Type B pancreatic cell (in vitro differentiated cells): ENCODE data around the gene PARD3. TPM values are rescaled to one million over a fixed set of nuclear protein-coding genes. Genes with fewer than 3 reads are reported as not detected.

Source experiments
- DNase-seq: peaks from one replicate; pipeline ENCODE4 v3.0.0; 2021; ENCODE audit warnings: mixed read lengths; ENCODE audit not compliant: unreplicated experiment; ENCODE audit errors: extremely low spot score
- H3K27ac Mint-ChIP-seq: 2 replicates; pipeline ENCODE4 v1.8.0; 2021; ENCODE audit warnings: mild to moderate bottlenecking, mixed read lengths
- H3K27me3 Mint-ChIP-seq: 2 replicates; pipeline ENCODE4 v1.8.0; 2021; ENCODE audit warnings: mixed read lengths
- H3K36me3 Mint-ChIP-seq: 2 replicates; pipeline ENCODE4 v1.8.0; 2021; ENCODE audit warnings: mixed read lengths
- H3K4me1 Mint-ChIP-seq: one replicate; pipeline ENCODE4 v1.8.0; 2021; ENCODE audit warnings: mixed read lengths; ENCODE audit not compliant: unreplicated experiment
- H3K4me3 Mint-ChIP-seq: 2 replicates; pipeline ENCODE4 v1.8.0; 2021; ENCODE audit warnings: mild to moderate bottlenecking, mixed read lengths
- H3K9me3 Mint-ChIP-seq: 2 replicates; pipeline ENCODE4 v1.8.0; 2021; ENCODE audit warnings: mixed read lengths
- CTCF ChIP-seq: fragments of 200-600 bp; sonication (generic); conservative IDR thresholded peaks from 2 replicates; pipeline ENCODE4 v1.5.0; 2021; ENCODE audit warnings: antibody characterized with exemption, mild to moderate bottlenecking
- total RNA-seq: library from RNA; stranded (reverse); gene quantifications from 2 replicates; pipeline ENCODE4 v1.2.1, GENCODE V29; 2021; ENCODE audit warnings: low replicate concordance

The PARD3 gene
- total RNA-seq, 1 donor from 2014 or later, result 52.3 TPM

GRCh38 chr10:34389801-34390200 is 425.3 kb downstream of the PARD3 start:
- DNase-seq, result no peak
- peaks cover 6% of the 10 kb centered on the region for H3K4me1 Mint-ChIP-seq
- peaks cover 3% of the 10 kb centered on the region for H3K36me3 Mint-ChIP-seq
- H3K27ac Mint-ChIP-seq, result no peak overlapping the region
- no peaks in the 10 kb centered on the region for H3K9me3 Mint-ChIP-seq
- H3K4me3 Mint-ChIP-seq, result no peak overlapping the region
- TF ChIP-seq CTCF, result no peak
- no peaks in the 10 kb centered on the region for H3K27me3 Mint-ChIP-seq

- no peak for DNase-seq
- H3K4me1 Mint-ChIP-seq, result peaks cover 6% of the 10 kb centered on the region
- H3K4me3 Mint-ChIP-seq, result no peak overlapping the region
- H3K27ac Mint-ChIP-seq, result no peak overlapping the region
- no peak for TF ChIP-seq CTCF
- no peaks in the 10 kb centered on the region for H3K9me3 Mint-ChIP-seq
- H3K36me3 Mint-ChIP-seq, result peaks cover 12% of the 10 kb centered on the region
- H3K27me3 Mint-ChIP-seq, result no peaks in the 10 kb centered on the region
Observed at GRCh38 chr10:34386921-34387320, 428.2 kb downstream of the PARD3 start.

GRCh38 chr10:34384372-34384771 is 430.7 kb downstream of the PARD3 start:
- peaks cover 19% of the 10 kb centered on the region for H3K36me3 Mint-ChIP-seq
- no peak for TF ChIP-seq CTCF
- H3K9me3 Mint-ChIP-seq, result no peaks in the 10 kb centered on the region
- H3K27me3 Mint-ChIP-seq, result no peaks in the 10 kb centered on the region
- H3K4me1 Mint-ChIP-seq, result peaks cover 6% of the 10 kb centered on the region
- no peak overlapping the region for H3K27ac Mint-ChIP-seq
- no peak overlapping the region for H3K4me3 Mint-ChIP-seq
- DNase-seq, result no peak

- Mint-ChIP-seq H3K9me3 (no peaks in the 10 kb centered on the region), H3K4me3 (no peak overlapping the region), H3K4me1 (no peaks in the 10 kb centered on the region), H3K27ac (no peak overlapping the region), H3K27me3 (no peaks in the 10 kb centered on the region), H3K36me3 (peaks cover 25% of the 10 kb centered on the region)
- no peak for TF ChIP-seq CTCF
- DNase-seq, result no peak
Observed at GRCh38 chr10:34382626-34383025, 432.5 kb downstream of the PARD3 start.

GRCh38 chr10:34380856-34381255 is 434.2 kb downstream of the PARD3 start:
- Mint-ChIP-seq H3K9me3 (no peaks in the 10 kb centered on the region), H3K36me3 (peaks cover 25% of the 10 kb centered on the region), H3K4me1 (peaks cover 7% of the 10 kb centered on the region), H3K27me3 (no peaks in the 10 kb centered on the region), H3K4me3 (no peak overlapping the region), H3K27ac (no peak overlapping the region)
- DNase-seq, result no peak
- no peak for TF ChIP-seq CTCF

GRCh38 chr10:34378297-34378696 is 436.8 kb downstream of the PARD3 start:
- H3K9me3 Mint-ChIP-seq, result no peaks in the 10 kb centered on the region
- no peak for TF ChIP-seq CTCF
- no peak overlapping the region for H3K27ac Mint-ChIP-seq
- H3K36me3 Mint-ChIP-seq, result peaks cover 25% of the 10 kb centered on the region
- H3K4me1 Mint-ChIP-seq, result peaks cover 11% of the 10 kb centered on the region
- no peak for DNase-seq
- no peaks in the 10 kb centered on the region for H3K27me3 Mint-ChIP-seq
- H3K4me3 Mint-ChIP-seq, result no peak overlapping the region
